Activated B cell treated with CpG ODN at 0.5 μM for 24 hours (primary cell): ENCODE results near the gene GCNT3. TPM values are rescaled to one million over a fixed set of nuclear protein-coding genes. Genes with fewer than 3 reads are reported as not detected.
A peak's percentile ranks its signal among the peaks of the same experiment; 100 is the strongest.

ENCODE experiments used
- ATAC-seq: fragments of 200-7000 bp; cut with Tn5 transposase; one replicate; pipeline ENCODE4 v1.10.0; 2021; ENCODE audit warnings: low read depth, mild to moderate bottlenecking, moderate library complexity
- CTCF ChIA-PET: fragments of 350-600 bp; sonication (Branson Sonifier 250); formaldehyde crosslinking; loops from one replicate; lab custom pipeline; 2021; ENCODE audit warnings: antibody characterized with exemption; lab: Charles Lee
- POLR2A ChIA-PET: fragments of 350-600 bp; sonication (Branson Sonifier 250); formaldehyde crosslinking; loops from one replicate; lab custom pipeline; 2021; ENCODE audit warnings: antibody characterized with exemption; lab: Charles Lee
- DNase-seq: peaks from one replicate; pipeline ENCODE4 v3.0.0; 2022
- H3K27ac Mint-ChIP-seq: one replicate; pipeline ENCODE4 v1.8.0; 2020; ENCODE audit warnings: mixed read lengths
- H3K27me3 Mint-ChIP-seq: one replicate; pipeline ENCODE4 v1.8.0; 2021; ENCODE audit warnings: mixed read lengths
- H3K36me3 Mint-ChIP-seq: one replicate; pipeline ENCODE4 v1.8.0; 2021; ENCODE audit warnings: low read depth, mixed read lengths
- H3K4me1 Mint-ChIP-seq: one replicate; pipeline ENCODE4 v1.8.0; 2021; ENCODE audit warnings: mixed read lengths
- H3K4me3 Mint-ChIP-seq: one replicate; pipeline ENCODE4 v1.8.0; 2020; ENCODE audit warnings: mild to moderate bottlenecking, mixed read lengths
- H3K9me3 Mint-ChIP-seq: one replicate; pipeline ENCODE4 v1.8.0; 2020; ENCODE audit warnings: mixed read lengths
- intact Hi-C: fragments of 100-400 bp; cut with micrococcal nuclease; formaldehyde crosslinking; loops from one replicate; pipeline ENCODE4 v1.15.1; 2024
- total RNA-seq: library from RNA; stranded (reverse); gene quantifications from 2 replicates; pipeline ENCODE4 v1.2.3, GENCODE V29; 2022
- TF ChIP-seq, protein P1 (sequence below): fragments of 200-600 bp; IDR thresholded peaks from one replicate; pipeline ENCODE4 v1.8.0; 2022; ENCODE audit warnings: antibody characterized with exemption, mild to moderate bottlenecking

Gene GCNT3
- total RNA-seq, 1 donor from 2014 or later: not detected

DNA sequence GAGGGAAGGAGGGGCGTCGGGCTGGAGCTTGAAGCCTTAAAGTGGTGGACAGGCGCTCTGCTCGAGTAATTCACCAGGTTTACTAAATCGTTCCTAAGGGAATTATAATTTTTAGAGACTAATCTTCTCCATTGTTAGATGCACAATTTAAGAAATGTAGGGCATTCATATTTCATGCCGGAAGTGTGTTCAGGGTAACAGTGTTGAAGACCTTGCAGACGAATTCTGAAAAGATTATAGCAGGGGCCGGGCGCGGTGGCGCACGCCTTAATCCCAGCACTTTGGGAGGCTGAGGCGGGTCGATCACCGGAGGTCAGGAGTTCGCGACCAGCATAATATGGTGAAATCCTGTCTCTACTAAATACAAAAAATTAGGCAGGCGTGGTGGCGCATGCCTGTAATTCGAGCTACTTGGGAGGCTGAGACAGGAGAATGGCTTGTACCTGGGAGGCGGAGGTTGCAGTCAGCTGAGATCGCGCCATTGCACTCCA is 46.1 kb downstream of the GCNT3 start:
- TF ChIP-seq, protein P1, sequence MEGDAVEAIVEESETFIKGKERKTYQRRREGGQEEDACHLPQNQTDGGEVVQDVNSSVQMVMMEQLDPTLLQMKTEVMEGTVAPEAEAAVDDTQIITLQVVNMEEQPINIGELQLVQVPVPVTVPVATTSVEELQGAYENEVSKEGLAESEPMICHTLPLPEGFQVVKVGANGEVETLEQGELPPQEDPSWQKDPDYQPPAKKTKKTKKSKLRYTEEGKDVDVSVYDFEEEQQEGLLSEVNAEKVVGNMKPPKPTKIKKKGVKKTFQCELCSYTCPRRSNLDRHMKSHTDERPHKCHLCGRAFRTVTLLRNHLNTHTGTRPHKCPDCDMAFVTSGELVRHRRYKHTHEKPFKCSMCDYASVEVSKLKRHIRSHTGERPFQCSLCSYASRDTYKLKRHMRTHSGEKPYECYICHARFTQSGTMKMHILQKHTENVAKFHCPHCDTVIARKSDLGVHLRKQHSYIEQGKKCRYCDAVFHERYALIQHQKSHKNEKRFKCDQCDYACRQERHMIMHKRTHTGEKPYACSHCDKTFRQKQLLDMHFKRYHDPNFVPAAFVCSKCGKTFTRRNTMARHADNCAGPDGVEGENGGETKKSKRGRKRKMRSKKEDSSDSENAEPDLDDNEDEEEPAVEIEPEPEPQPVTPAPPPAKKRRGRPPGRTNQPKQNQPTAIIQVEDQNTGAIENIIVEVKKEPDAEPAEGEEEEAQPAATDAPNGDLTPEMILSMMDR: no peak
- Mint-ChIP-seq H3K36me3 (peaks cover 35% of the 10 kb centered on the region), H3K9me3 (no peaks in the 10 kb centered on the region), H3K27ac (peak overlapping the region; percentile 82), H3K4me1 (peaks cover 13% of the 10 kb centered on the region), H3K27me3 (no peaks in the 10 kb centered on the region), H3K4me3 (no peak overlapping the region)
- intact Hi-C loops: loop anchor here (1.0 to 10.0 kb wide), 6 partner anchors 32 to 883 kb away; partner anchors contain the start of genes BNIP2, MINDY2, RNF111 and SLTM
- CTCF ChIA-PET: interaction anchor here (0.7 to 1.6 kb wide), 4 partner anchors 10 to 129 kb away, joined by 3 to 5 read pairs (median 4); no protein-coding TSS in a partner anchor
- ATAC-seq (no peak), DNase-seq (no peak)
- POLR2A ChIA-PET: interaction anchor here (0.6 to 1.5 kb wide), 8 partner anchors 21 to 725 kb away, joined by 3 to 25 read pairs (median 3); partner anchors contain the start of gene BNIP2

DNA sequence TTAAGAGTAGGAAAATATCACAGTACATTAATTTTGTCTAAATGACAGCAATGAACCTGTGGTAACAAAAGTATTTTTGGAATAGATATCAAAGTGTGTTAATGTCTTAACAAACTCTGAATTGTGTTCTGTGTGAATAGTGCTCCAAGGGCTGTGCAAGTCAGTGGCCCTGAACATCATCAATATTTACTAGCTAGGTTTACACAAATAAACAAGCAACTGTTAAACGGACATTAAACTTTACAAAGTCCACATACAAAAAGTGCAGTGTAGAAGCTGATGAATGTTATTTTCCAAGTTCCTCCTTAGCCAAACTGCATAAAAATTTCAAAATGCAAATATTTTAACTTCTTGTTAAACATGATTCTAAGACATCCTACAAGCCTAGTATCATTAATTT is 47.8 kb downstream of the GCNT3 start:
- ChIA-PET POLR2A (no interaction called here), CTCF (no interaction called here)
- peaks cover 43% of the 10 kb centered on the region for H3K36me3 Mint-ChIP-seq
- H3K9me3 Mint-ChIP-seq: no peaks in the 10 kb centered on the region
- no peaks in the 10 kb centered on the region for H3K27me3 Mint-ChIP-seq
- H3K4me1 Mint-ChIP-seq: peaks cover 8% of the 10 kb centered on the region
- H3K27ac Mint-ChIP-seq: no peak overlapping the region
- intact Hi-C loops: loop anchor here (5.0 to 10.0 kb wide), 2 partner anchors 672 to 885 kb away; partner anchors contain the start of genes MINDY2 and RNF111
- no peak overlapping the region for H3K4me3 Mint-ChIP-seq
- TF ChIP-seq, protein P1: no peak
- no peak for ATAC-seq
- no peak for DNase-seq

DNA sequence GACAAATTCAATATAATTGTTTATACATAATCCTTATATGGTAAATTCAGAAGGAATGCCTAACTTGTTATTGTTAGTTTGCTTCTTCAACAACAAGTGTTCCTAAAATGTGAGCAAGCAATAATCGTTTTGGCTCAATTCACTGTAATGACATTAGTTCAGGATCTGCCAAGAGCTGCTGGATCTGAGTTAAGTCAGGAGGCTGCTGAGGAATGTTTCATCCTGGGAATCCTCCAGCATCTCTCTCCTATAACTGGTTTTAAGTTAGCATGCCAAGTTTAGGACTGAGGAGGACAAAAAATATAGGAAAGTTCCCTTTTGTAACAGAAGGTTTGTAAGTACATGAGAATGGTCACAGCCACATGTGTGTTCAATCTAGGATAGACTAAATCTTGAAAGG is 50.7 kb downstream of the GCNT3 start:
- peaks cover 54% of the 10 kb centered on the region for H3K36me3 Mint-ChIP-seq
- ChIA-PET POLR2A (interaction anchor here (0.5 kb wide), 1 partner anchor 452 kb away, joined by 5 read pairs; no protein-coding TSS in a partner anchor), CTCF (no interaction called here)

DNA sequence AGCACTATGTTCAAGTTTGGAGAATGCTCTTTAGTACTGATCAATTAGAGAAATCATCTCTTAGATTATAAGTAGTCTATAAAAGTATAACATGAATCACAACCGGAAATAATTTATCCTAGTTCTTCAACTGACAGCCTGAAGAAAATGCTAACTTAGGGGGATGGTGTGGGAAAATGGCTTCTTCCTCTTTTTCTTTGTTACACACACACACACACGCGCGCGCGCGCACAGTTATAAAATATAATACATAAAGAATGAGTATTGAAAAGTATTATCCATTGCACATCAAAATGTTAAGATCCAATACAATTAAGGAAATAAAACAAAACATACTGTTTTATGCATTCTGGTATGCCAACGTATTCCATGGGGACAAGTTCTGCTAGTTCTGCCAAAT is 57.0 kb downstream of the GCNT3 start:
- TF ChIP-seq, protein P1: no peak
- Mint-ChIP-seq H3K27me3 (no peaks in the 10 kb centered on the region), H3K4me3 (no peak overlapping the region), H3K36me3 (peaks cover 69% of the 10 kb centered on the region), H3K4me1 (no peaks in the 10 kb centered on the region), H3K27ac (no peak overlapping the region), H3K9me3 (no peaks in the 10 kb centered on the region)
- DNase-seq: no peak
- ChIA-PET CTCF (interaction anchor here (1.3 kb wide), 1 partner anchor 11 kb away, joined by 3 read pairs; the partner anchor contains the start of gene GTF2A2), POLR2A (no interaction called here)
- intact Hi-C loops: no loop called here
- ATAC-seq: no peak

More for the DNA sequence above, 50.7 kb downstream of the GCNT3 start:
- H3K4me1 Mint-ChIP-seq: peaks cover 8% of the 10 kb centered on the region
- DNase-seq (no peak), ATAC-seq (no peak)
- TF ChIP-seq, protein P1: no peak
- H3K27ac Mint-ChIP-seq: no peak overlapping the region
- H3K9me3 Mint-ChIP-seq: no peaks in the 10 kb centered on the region
- no peak overlapping the region for H3K4me3 Mint-ChIP-seq
- no peaks in the 10 kb centered on the region for H3K27me3 Mint-ChIP-seq
- intact Hi-C loops: no loop called here

Other genes with a start within 250 kb of the GCNT3 start
- gene MYO1E, start 238.9 kb upstream of the GCNT3 start, total RNA-seq: 185 and 186 TPM in 2 replicates
- 4.8 and 6.2 TPM in 2 replicates for gene FAM81A, start 173.6 kb upstream of the GCNT3 start, total RNA-seq
- 77.4 and 95.2 TPM in 2 replicates for gene GTF2A2, start 45.7 kb downstream of the GCNT3 start, total RNA-seq
- gene BNIP2, start 77.5 kb downstream of the GCNT3 start, total RNA-seq: 80.1 and 82.9 TPM in 2 replicates